K562 (cell line): Measurements from ENCODE around the gene WASHC4. TPM values are rescaled to one million over a fixed set of nuclear protein-coding genes. Genes with fewer than 3 reads are reported as not detected.

ENCODE experiments used
- ATAC-seq: fragments of 200-7000 bp; cut with Tn5 transposase; 3 replicates; pipeline ENCODE4 v1.9.1; 2020; ENCODE audit warnings: moderate library complexity
- BruUV-seq: library from RNA; stranded (reverse); fragments of 400-500 nt; replicated peaks from 2 replicates; lab custom pipeline; 2021; lab: Mats Ljungman, UMichigan
- CTCF ChIA-PET: fragments of 300-600 bp; formaldehyde crosslinking; extraction: SDS; loops from one replicate; lab custom pipeline; 2021; ENCODE audit warnings: low intra/inter-chr PET ratio; lab: Yijun Ruan, JAX
- POLR2A ChIA-PET: fragments of 300-600, 350-650 bp; sonication (Branson Sonifier 250); formaldehyde crosslinking; extraction: SDS; loops from one replicate; lab custom pipeline; 2021; ENCODE audit warnings: antibody characterized with exemption, inconsistent platforms; lab: Yijun Ruan, JAX
- DNase-seq, 4 experiments: peaks; one replicate each; pipeline versions ENCODE4 v3.0.0 to v3.0.0-alpha.2; 2011 to 2018; ENCODE audit warnings: low spot score in 3 of 4, mixed read lengths in 3 of 4; ENCODE audit errors: extremely low read depth in 1 of 4
- FAIRE-seq: peaks from 2 replicates; lab custom pipeline; 2011; peaks lifted over from hg19 to GRCh38; lab: Jason Lieb, UNC
- H2AFZ ChIP-seq: 2 replicates; pipeline ENCODE4 v1.6.0; 2011; ENCODE audit warnings: low read depth, low read length, control low read depth, inconsistent platforms
- H3K27ac ChIP-seq: fragments of 200-600 bp; 3 replicates; pipeline ENCODE4 v1.8.0; 2011; ENCODE audit warnings: low read depth, mild to moderate bottlenecking, control low read depth, inconsistent platforms, low read length, moderate library complexity, mixed read lengths; ENCODE audit errors: extremely low read depth
- H3K27me3 ChIP-seq, 2 experiments: fragments of 300-600 bp in 1 of 2; 2 replicates in 1 of 2; 3 replicates in 1 of 2; pipeline versions ENCODE4 v1.6.0 to v1.8.0; 2011; ENCODE audit warnings: inconsistent platforms in 2 of 2, low read length in 2 of 2, mild to moderate bottlenecking in 1 of 2, mixed read lengths in 1 of 2, moderate library complexity in 1 of 2; ENCODE audit not compliant: control insufficient read depth in 2 of 2, insufficient read depth in 2 of 2
- H3K36me3 ChIP-seq: fragments of 300-600 bp; 3 replicates; pipeline ENCODE4 v1.8.0; 2011; ENCODE audit warnings: mild to moderate bottlenecking, low read length, inconsistent platforms; ENCODE audit not compliant: control insufficient read depth, insufficient read depth
- H3K4me1 ChIP-seq, 2 experiments: fragments of 200-600 bp in 1 of 2; replicated peaks in 1 of 2; 2 replicates in 1 of 2; 3 replicates in 1 of 2; pipeline versions ENCODE4 v1.5.1 to v1.8.0; 2011; ENCODE audit warnings: inconsistent platforms in 2 of 2, low read length in 2 of 2, mild to moderate bottlenecking in 1 of 2, mixed read lengths in 1 of 2, moderate library complexity in 1 of 2; ENCODE audit not compliant: control insufficient read depth in 2 of 2, insufficient read depth in 2 of 2
- H3K4me2 ChIP-seq: 2 replicates; pipeline ENCODE4 v1.6.1; 2011; ENCODE audit warnings: low read length, control low read depth, inconsistent platforms, mixed read lengths; ENCODE audit not compliant: insufficient read depth
- H3K4me3 ChIP-seq: fragments of 200-600 bp; sonication (generic), shearing (Covaris generic); 2 replicates; pipeline ENCODE4 v1.5.1; 2016; ENCODE audit warnings: control low read depth, inconsistent platforms
- H3K79me2 ChIP-seq: fragments of 200-600 bp; 3 replicates; pipeline ENCODE4 v1.8.0; 2011; ENCODE audit warnings: low read length, inconsistent platforms; ENCODE audit not compliant: control insufficient read depth, insufficient read depth
- H3K9ac ChIP-seq, 2 experiments: 2 replicates each; pipeline versions ENCODE4 v1.6.0 to v1.6.1; 2011; ENCODE audit warnings: low read depth in 2 of 2, low read length in 2 of 2, control low read depth in 1 of 2, inconsistent platforms in 1 of 2, mild to moderate bottlenecking in 1 of 2, mixed read lengths in 1 of 2; ENCODE audit not compliant: insufficient read depth in 1 of 2
- H3K9me1 ChIP-seq: one replicate; pipeline ENCODE4 v1.6.0; 2011; ENCODE audit warnings: inconsistent platforms, mild to moderate bottlenecking, low read length, moderate library complexity; ENCODE audit not compliant: control insufficient read depth, insufficient read depth
- H3K9me3 ChIP-seq: replicated peaks from 2 replicates; pipeline ENCODE4 v1.5.1; 2011; ENCODE audit warnings: low read depth, low read length, inconsistent platforms; ENCODE audit not compliant: control insufficient read depth, insufficient read depth
- H4K20me1 ChIP-seq: replicated peaks from 2 replicates; pipeline ENCODE4 v1.6.1; 2011; ENCODE audit warnings: low read length, inconsistent platforms, mixed read lengths; ENCODE audit not compliant: control insufficient read depth, insufficient read depth
- ARHGAP35 ChIP-seq: fragments of 450-650 bp; IDR thresholded peaks from 2 replicates; pipeline ENCODE4 v1.6.1; 2018; ENCODE audit not compliant: partially characterized antibody
- BCOR ChIP-seq: fragments of 450-650 bp; IDR thresholded peaks from 2 replicates; pipeline ENCODE4 v1.6.1; 2016
- CHD4 ChIP-seq: fragments of 200-600 bp; sonication (generic); IDR thresholded peaks from 3 replicates; pipeline ENCODE4 v1.6.1; 2012; ENCODE audit warnings: low read depth, mild to moderate bottlenecking, mixed read lengths, low read length, inconsistent platforms; ENCODE audit not compliant: insufficient read depth, insufficient replicate concordance, poor library complexity, severe bottlenecking
- ERF ChIP-seq: fragments of 450-650 bp; formaldehyde crosslinking; IDR thresholded peaks from 2 replicates; pipeline ENCODE4 v1.4.0; 2020; ENCODE audit warnings: mild to moderate bottlenecking, mixed read lengths
- HMG20B ChIP-seq: fragments of 250-450 bp; sonication (Bioruptor Pico); IDR thresholded peaks from 2 replicates; pipeline ENCODE4 v1.5.0; 2021; ENCODE audit warnings: mild to moderate bottlenecking
- NFIC ChIP-seq: fragments of 450-650 bp; IDR thresholded peaks from 2 replicates; pipeline ENCODE4 v1.6.1; 2017; ENCODE audit warnings: mild to moderate bottlenecking, inconsistent platforms
- RERE ChIP-seq: sonication (generic); formaldehyde crosslinking; IDR thresholded peaks from 2 replicates; pipeline ENCODE4 v1.8.0; 2023; ENCODE audit warnings: missing genetic modification reagents, mild to moderate bottlenecking, borderline replicate concordance
- ZBTB11 ChIP-seq, 3 experiments: fragments of 200-800 bp in 1 of 3; fragments of 250-450 bp in 1 of 3; fragments of 450-650 bp in 1 of 3; sonication (Bioruptor Pico) in 1 of 3; sonication (Bioruptor generic) in 1 of 3; formaldehyde crosslinking in 1 of 3; IDR thresholded peaks; 2 replicates each; pipeline versions ENCODE4 v1.6.1 to v1.8.0; 2016 to 2022; ENCODE audit warnings: mild to moderate bottlenecking in 2 of 3, missing genetic modification characterization in 2 of 3, missing compliant biosample characterization in 1 of 3, moderate library complexity in 1 of 3
- ZFP30 ChIP-seq: fragments of 250-450 bp; sonication (Bioruptor Pico); IDR thresholded peaks from 2 replicates; pipeline ENCODE4 v1.8.0; 2022; ENCODE audit warnings: moderate library complexity, mild to moderate bottlenecking, inconsistent platforms, borderline replicate concordance
- ZNF280A ChIP-seq: fragments of 450-650 bp; IDR thresholded peaks from 2 replicates; pipeline ENCODE4 v1.6.1; 2018; ENCODE audit warnings: mild to moderate bottlenecking, low read depth; ENCODE audit not compliant: partially characterized antibody
- ZNF57 ChIP-seq: fragments of 450-650 bp; formaldehyde crosslinking; IDR thresholded peaks from 2 replicates; pipeline ENCODE4 v1.4.0; 2020; ENCODE audit warnings: mild to moderate bottlenecking, moderate library complexity
- WGBS: fragments of 100-300 bp; shearing (Covaris generic); methylation state at CpG from one replicate; pipeline ENCODE4 v1.1.6; 2016; ENCODE audit warnings: low coverage, mixed read lengths; ENCODE audit not compliant: insufficient coverage; ENCODE audit errors: missing lambda C conversion rate; 5-methylcytosine and 5-hydroxymethylcytosine counted together
- in situ Hi-C: fragments of 300-500 bp; cut with MboI; formaldehyde crosslinking; loops from 4 replicates; pipeline ENCODE4 v1.15.0; 2018; ENCODE audit warnings: inconsistent platforms, mixed read lengths
- intact Hi-C: fragments of 100-400 bp; cut with micrococcal nuclease; formaldehyde crosslinking; loops from 2 replicates; pipeline ENCODE4 v1.14.2; 2022
- polyA plus RNA-seq, 8 experiments: library from polyadenylated mRNA; depleted of rRNA in 4 of 8; stranded (reverse) in 5 of 8; unstranded in 3 of 8; fragments of >200 nt; fragmentation: Nextera tagmentation in 2 of 8; fragmentation: Illumina TruSeq in 1 of 8; extraction: Ambion mirVana in 2 of 8; extraction: Trizol in 1 of 8; gene quantifications; 2 replicates each; pipeline versions ENCODE4 v1.2.1 to v1.2.3, GENCODE V29; 2011 to 2014; ENCODE audit warnings: inconsistent platforms in 1 of 8, missing spikeins in 1 of 8
- total RNA-seq, 7 experiments: library from RNA; depleted of rRNA in 6 of 7; stranded (reverse); fragments of >200 nt in 6 of 7; fragmentation: Illumina TruSeq in 2 of 7; extraction: Trizol in 2 of 7; gene quantifications; 2 replicates each; pipeline versions ENCODE4 v1.2.1 to v1.2.3, GENCODE V29; 2011 to 2021; ENCODE audit warnings: low replicate concordance in 1 of 7

Gene WASHC4
- total and polyA plus RNA-seq, 9 of the 15 experiments (the other 6 are each of a cell fraction or from before 2014, with no cell fraction given): 12.5 to 38.5 (median 21.3) TPM

- H3K4me3 ChIP-seq: no peak overlapping the region
- ATAC-seq (no peak), FAIRE-seq (no peak), DNase-seq (no peak)
- no TSS peak for BruUV-seq
- no peak overlapping the region for H3K27ac ChIP-seq
- peaks cover 5% of the 10 kb centered on the region; the same call in 2 of the 3 replicates for H3K36me3 ChIP-seq
- no peak overlapping the region for H3K4me2 ChIP-seq
- no peaks in the 10 kb centered on the region for H3K4me1 ChIP-seq
- ChIA-PET CTCF (no interaction called here), POLR2A (no interaction called here)
- H4K20me1 ChIP-seq: no peaks in the 10 kb centered on the region; the same call in 1 of the 2 replicates
- TF ChIP-seq ZBTB11 (CRISPR knock-in tag; IDR thresholded peaks at IDR 0.05): no peak
- TF ChIP-seq ERF (CRISPR knock-in tag): no peak
- TF ChIP-seq RERE (CRISPR knock-in tag): no peak
- TF ChIP-seq ZNF280A: no peak
- no peak for TF ChIP-seq HMG20B
- no peak for TF ChIP-seq ZNF57 (CRISPR knock-in tag)
- TF ChIP-seq CHD4: no peak
- TF ChIP-seq ZFP30 (CRISPR knock-in tag): no peak
- TF ChIP-seq ARHGAP35: no peak
- TF ChIP-seq NFIC: no peak
- no peak for TF ChIP-seq BCOR
- no peak overlapping the region for H3K9ac ChIP-seq
- H3K79me2 ChIP-seq: no peaks in the 10 kb centered on the region
- H3K9me1 ChIP-seq: no peaks in the 10 kb centered on the region
- H2AFZ ChIP-seq: no peak overlapping the region
- intact Hi-C loops (no loop called here), in situ Hi-C loops (no loop called here)
- H3K9me3 ChIP-seq: no peaks in the 10 kb centered on the region
- H3K27me3 ChIP-seq: no peaks in the 10 kb centered on the region
- 39% methylated on average over 3 of the region's 3 CpGs for WGBS
Observed at GRCh38 chr12:105209091-105209490, 101.6 kb downstream of the WASHC4 start.
